ENCODE data around the gene HAUS7.

The HAUS7 gene

GRCh38 chrX:153459986-153460385 is 10.4 kb downstream of the HAUS7 start:
- H3K9me3 ChIP-seq (ENCODE audit: insufficient read depth, low read depth, low read length), result no peaks in the 10 kb centered on the region
- H3K9me2 ChIP-seq (replicated peaks; ENCODE audit: low read depth, low read length), result no peaks in the 10 kb centered on the region
- no peaks in the 10 kb centered on the region for H3K4me1 ChIP-seq (ENCODE audit: insufficient read depth, low read length, poor library complexity, severe bottlenecking)
- no peaks in the 10 kb centered on the region for H3K79me2 ChIP-seq (ENCODE audit: insufficient read depth, low read length)
- no peaks in the 10 kb centered on the region for H3K27me3 ChIP-seq (ENCODE audit: insufficient read depth, low read length, poor library complexity, severe bottlenecking)
- H3F3A ChIP-seq (ENCODE audit: low read depth), result no peaks in the 10 kb centered on the region
- H3K36me3 ChIP-seq (ENCODE audit: insufficient read depth, low read length), result no peaks in the 10 kb centered on the region; the same call in 1 of the 2 replicates
- no peaks in the 10 kb centered on the region for H4K20me1 ChIP-seq (ENCODE audit: insufficient read depth, low read length, poor library complexity, severe bottlenecking)
- TF ChIP-seq EZH2phosphoT487 (IDR thresholded peaks at IDR 0.05; ENCODE audit: borderline replicate concordance) (no peak), CTCF (conservative IDR thresholded peaks at IDR 0.05; ENCODE audit: low read length) (no peak)
- no peak overlapping the region for H2AFZ ChIP-seq (ENCODE audit: low read length)
- H3K4me2 ChIP-seq (ENCODE audit: low read depth, low read length, poor library complexity, severe bottlenecking), result no peak overlapping the region
- no peak overlapping the region for H3K4me3 ChIP-seq (ENCODE audit: low read length, poor library complexity, severe bottlenecking)
- H3K9ac ChIP-seq (ENCODE audit: low read depth, low read length, poor library complexity, severe bottlenecking), result no peak overlapping the region

GRCh38 chrX:153458476-153458875 is 11.9 kb downstream of the HAUS7 start:
- no peaks in the 10 kb centered on the region for H3K79me2 ChIP-seq (ENCODE audit: insufficient read depth, low read length)
- no peaks in the 10 kb centered on the region for H3K27me3 ChIP-seq (ENCODE audit: insufficient read depth, low read length, poor library complexity, severe bottlenecking)
- H3K9me3 ChIP-seq (ENCODE audit: insufficient read depth, low read depth, low read length), result no peaks in the 10 kb centered on the region
- no peaks in the 10 kb centered on the region for H3K4me1 ChIP-seq (ENCODE audit: insufficient read depth, low read length, poor library complexity, severe bottlenecking)
- H3F3A ChIP-seq (ENCODE audit: low read depth), result no peaks in the 10 kb centered on the region
- no peak overlapping the region for H3K9ac ChIP-seq (ENCODE audit: low read depth, low read length, poor library complexity, severe bottlenecking)
- no peak overlapping the region for H2AFZ ChIP-seq (ENCODE audit: low read length)
- H3K9me2 ChIP-seq (replicated peaks; ENCODE audit: low read depth, low read length), result no peaks in the 10 kb centered on the region
- H3K36me3 ChIP-seq (ENCODE audit: insufficient read depth, low read length), result no peaks in the 10 kb centered on the region; the same call in 1 of the 2 replicates
- TF ChIP-seq CTCF (conservative IDR thresholded peaks at IDR 0.05; ENCODE audit: low read length), result no peak
- no peak for TF ChIP-seq EZH2phosphoT487 (IDR thresholded peaks at IDR 0.05; ENCODE audit: borderline replicate concordance)
- H3K4me2 ChIP-seq (ENCODE audit: low read depth, low read length, poor library complexity, severe bottlenecking), result no peak overlapping the region
- no peaks in the 10 kb centered on the region for H4K20me1 ChIP-seq (ENCODE audit: insufficient read depth, low read length, poor library complexity, severe bottlenecking)
- no peak overlapping the region for H3K4me3 ChIP-seq (ENCODE audit: low read length, poor library complexity, severe bottlenecking)

GRCh38 chrX:153457827-153458466 is 12.4 kb downstream of the HAUS7 start:
- Histone ChIP-seq H3K9ac (ENCODE audit: low read depth, low read length, poor library complexity, severe bottlenecking) (no peak overlapping the region), H3K9me2 (replicated peaks; ENCODE audit: low read depth, low read length) (no peaks in the 10 kb centered on the region), H4K20me1 (ENCODE audit: insufficient read depth, low read length, poor library complexity, severe bottlenecking) (no peaks in the 10 kb centered on the region), H3K27me3 (ENCODE audit: insufficient read depth, low read length, poor library complexity, severe bottlenecking) (no peaks in the 10 kb centered on the region), H3K9me3 (ENCODE audit: insufficient read depth, low read depth, low read length) (no peaks in the 10 kb centered on the region), H3K79me2 (ENCODE audit: insufficient read depth, low read length) (no peaks in the 10 kb centered on the region), H2AFZ (ENCODE audit: low read length) (no peak overlapping the region), H3K4me2 (ENCODE audit: low read depth, low read length, poor library complexity, severe bottlenecking) (no peak overlapping the region), H3K4me1 (ENCODE audit: insufficient read depth, low read length, poor library complexity, severe bottlenecking) (no peaks in the 10 kb centered on the region), H3F3A (ENCODE audit: low read depth) (no peaks in the 10 kb centered on the region), H3K4me3 (ENCODE audit: low read length, poor library complexity, severe bottlenecking) (no peak overlapping the region), H3K36me3 (ENCODE audit: insufficient read depth, low read length) (no peaks in the 10 kb centered on the region; the same call in 1 of the 2 replicates)
- TF ChIP-seq CTCF (conservative IDR thresholded peaks at IDR 0.05; ENCODE audit: low read length) (no peak), EZH2phosphoT487 (IDR thresholded peaks at IDR 0.05; ENCODE audit: borderline replicate concordance) (no peak)

All from Loucy (cell line).